ENCODE measurements around the gene OR5H2. TPM values are rescaled to one million over a fixed set of nuclear protein-coding genes. Genes with fewer than 3 reads are reported as not detected.
"Not testable (repeated sequence)": the region's sequence is repeated elsewhere in the genome, so short reads cannot be mapped to it uniquely, and the experiment has no call there.

Gene OR5H2
- not detected for polyA plus RNA-seq (2012; ENCODE audit: insufficient read depth, insufficient read length, low read depth)

DNA sequence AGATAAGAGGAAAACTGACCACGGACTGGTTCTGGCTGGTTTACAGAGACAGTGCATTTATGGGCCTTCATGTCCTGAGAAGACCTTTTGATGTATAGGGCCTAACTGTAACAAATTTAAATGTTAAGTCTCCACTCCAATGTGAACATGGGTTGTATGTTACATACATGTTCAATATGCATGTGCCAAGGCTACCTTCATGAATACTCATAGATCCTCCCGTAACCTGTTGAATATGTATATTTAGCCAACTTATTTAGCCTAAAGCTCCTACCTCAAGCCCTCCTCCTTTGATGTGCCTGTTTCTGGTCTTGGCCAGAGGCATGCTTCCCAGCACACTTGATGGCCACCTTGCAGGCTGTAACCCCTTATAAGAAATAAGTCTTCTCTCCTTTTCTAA lies at the start of gene OR5H2:
TSS of gene OR5H2 (plus strand) at position 301 of the 400 bp plus-strand sequence. CDS start 398 bp downstream, outside the sequence.
- Histone ChIP-seq H3K36me3 (no peaks in the 10 kb centered on the region), H3K9me3 (no peaks in the 10 kb centered on the region), H3K27me3 (no peaks in the 10 kb centered on the region), H3K4me1 (no peaks in the 10 kb centered on the region), H3K4me3 (ENCODE audit: low read depth, low read length) (no peak within 1 kb of the TSS)
- DNase-seq: no peak
- no peak for TF ChIP-seq CTCF (IDR thresholded peaks at IDR 0.05; ENCODE audit: low read depth, low read length)

- H3K4me3 ChIP-seq (ENCODE audit: low read depth, low read length): no peak overlapping the region
- H3K36me3 ChIP-seq: no peaks in the 10 kb centered on the region
- no peaks in the 10 kb centered on the region for H3K9me3 ChIP-seq
- H3K4me1 ChIP-seq: no peaks in the 10 kb centered on the region
- DNase-seq: no peak
- TF ChIP-seq CTCF (IDR thresholded peaks at IDR 0.05; ENCODE audit: low read depth, low read length): no peak
- H3K27me3 ChIP-seq: peaks cover 3% of the 10 kb centered on the region; the same call in 1 of the 2 replicates
These were observed 48.8 kb upstream of the OR5H2 start for GRCh38 chr3:98233468-98233867.

- no peak for TF ChIP-seq CTCF (IDR thresholded peaks at IDR 0.05; ENCODE audit: low read depth, low read length)
- peaks cover 3% of the 10 kb centered on the region; the same call in 1 of the 2 replicates for H3K27me3 ChIP-seq
- H3K36me3 ChIP-seq: no peaks in the 10 kb centered on the region
- H3K4me3 ChIP-seq (ENCODE audit: low read depth, low read length): no peak overlapping the region
- H3K9me3 ChIP-seq: no peaks in the 10 kb centered on the region
- H3K4me1 ChIP-seq: no peaks in the 10 kb centered on the region
- no peak for DNase-seq
These were observed 42.2 kb upstream of the OR5H2 start for GRCh38 chr3:98240131-98240530.

DNA sequence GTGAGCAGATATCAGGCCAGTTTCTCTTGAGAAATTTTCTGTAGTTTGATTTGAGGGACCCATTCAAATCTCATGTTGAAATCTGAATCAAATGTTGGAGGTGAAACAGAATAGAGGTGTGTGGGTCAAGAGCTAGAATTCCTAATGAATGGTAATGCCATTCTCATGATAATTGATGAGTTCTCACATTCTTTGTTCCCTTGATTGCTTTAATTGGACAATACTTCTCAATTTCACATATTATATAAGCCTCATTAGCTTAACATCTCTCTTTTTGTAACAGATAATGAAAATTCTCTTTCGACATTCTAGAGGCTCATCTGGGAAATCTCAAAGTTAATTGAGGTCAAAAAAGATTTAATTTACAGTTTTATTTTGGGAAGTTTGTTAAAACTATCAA lies 40.1 kb upstream of the OR5H2 start:
- no peak for TF ChIP-seq CTCF (IDR thresholded peaks at IDR 0.05; ENCODE audit: low read depth, low read length)

GRCh38 chr3:98243843-98244242 lies 38.5 kb upstream of the OR5H2 start:
- Histone ChIP-seq H3K4me3 (ENCODE audit: low read depth, low read length) (no peak overlapping the region), H3K4me1 (no peaks in the 10 kb centered on the region), H3K27me3 (no peaks in the 10 kb centered on the region; the same call in 1 of the 2 replicates), H3K9me3 (no peaks in the 10 kb centered on the region), H3K36me3 (no peaks in the 10 kb centered on the region)
- no peak for TF ChIP-seq CTCF (IDR thresholded peaks at IDR 0.05; ENCODE audit: low read depth, low read length)
- no peak for DNase-seq

More for the DNA sequence above, 40.1 kb upstream of the OR5H2 start:
- no peaks in the 10 kb centered on the region for H3K36me3 ChIP-seq
- H3K4me3 ChIP-seq (ENCODE audit: low read depth, low read length): no peak overlapping the region
- H3K9me3 ChIP-seq: no peaks in the 10 kb centered on the region
- no peaks in the 10 kb centered on the region; the same call in 1 of the 2 replicates for H3K27me3 ChIP-seq
- no peak for DNase-seq
- H3K4me1 ChIP-seq: no peaks in the 10 kb centered on the region

DNA sequence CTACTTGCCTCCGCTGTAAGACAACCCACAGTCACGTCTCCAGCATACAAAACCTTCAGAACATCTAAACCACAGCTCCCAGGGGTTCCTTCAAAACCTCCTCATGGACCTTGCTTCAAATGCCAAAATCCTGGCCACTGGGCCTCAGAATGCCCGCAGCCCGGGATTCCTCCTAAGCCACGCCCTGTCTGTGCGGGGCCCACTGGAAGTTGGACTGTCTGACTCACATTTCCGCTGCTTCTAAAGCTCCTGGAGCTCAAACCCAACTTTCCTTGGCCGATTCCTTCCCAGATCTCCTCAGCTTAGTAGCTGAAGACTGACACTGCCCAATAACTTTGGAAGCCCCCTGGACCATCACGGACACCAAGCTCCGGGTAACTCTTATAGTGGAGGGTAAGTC lies 36.2 kb upstream of the OR5H2 start:
- Histone ChIP-seq H3K9me3 (no peaks in the 10 kb centered on the region; the same call in 1 of the 2 replicates), H3K27me3 (no peaks in the 10 kb centered on the region), H3K36me3 (no peaks in the 10 kb centered on the region), H3K4me1 (no peaks in the 10 kb centered on the region), H3K4me3 (ENCODE audit: low read depth, low read length) (no peak overlapping the region)
- no peak for TF ChIP-seq CTCF (IDR thresholded peaks at IDR 0.05; ENCODE audit: low read depth, low read length)
- DNase-seq: no peak

DNA sequence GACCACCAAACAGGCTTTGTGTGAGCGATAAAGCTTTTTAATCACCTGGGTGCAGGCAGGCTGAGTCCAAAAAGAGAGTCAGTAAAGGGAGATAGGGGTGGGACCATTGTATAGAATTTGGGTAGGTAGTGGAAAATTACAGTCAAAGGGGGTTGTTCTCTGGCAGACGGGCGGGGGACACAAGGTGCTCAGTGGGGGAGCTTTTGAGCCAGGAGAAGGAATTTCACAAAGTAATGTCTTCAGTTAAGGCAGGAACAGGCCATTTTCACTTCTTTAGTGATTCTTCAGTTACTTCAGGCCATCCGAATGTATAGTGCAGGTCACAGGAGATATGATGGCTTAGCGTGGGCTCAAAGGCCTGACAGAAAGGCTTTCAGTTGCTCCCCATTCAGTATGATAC lies 26.3 kb upstream of the OR5H2 start:
- not testable (repeated sequence) for H3K27me3 ChIP-seq; H3K4me3 ChIP-seq (ENCODE audit: low read depth, low read length); H3K4me1 ChIP-seq; DNase-seq; H3K9me3 ChIP-seq; H3K36me3 ChIP-seq
